Ovary (tissue), 3 donors: ENCODE results near the gene HSFX4.

Source experiments
- CTCF ChIP-seq, 3 donors: fragments of 450-650 bp in 2 of 3; fragments of 200-600 bp in 1 of 3; IDR thresholded peaks; one replicate each; pipeline versions ENCODE4 v1.5.1 to v1.8.0; 2016 to 2022; ENCODE audit warnings: antibody characterized with exemption in 3 of 3, mild to moderate bottlenecking in 1 of 3
- POLR2A ChIP-seq: fragments of 450-650 bp; IDR thresholded peaks from one replicate; pipeline ENCODE4 v1.6.1; 2017; ENCODE audit warnings: antibody characterized with exemption, mild to moderate bottlenecking, moderate library complexity
- donor health status: DM: no; HTN: no; CAD: no.

DNA sequence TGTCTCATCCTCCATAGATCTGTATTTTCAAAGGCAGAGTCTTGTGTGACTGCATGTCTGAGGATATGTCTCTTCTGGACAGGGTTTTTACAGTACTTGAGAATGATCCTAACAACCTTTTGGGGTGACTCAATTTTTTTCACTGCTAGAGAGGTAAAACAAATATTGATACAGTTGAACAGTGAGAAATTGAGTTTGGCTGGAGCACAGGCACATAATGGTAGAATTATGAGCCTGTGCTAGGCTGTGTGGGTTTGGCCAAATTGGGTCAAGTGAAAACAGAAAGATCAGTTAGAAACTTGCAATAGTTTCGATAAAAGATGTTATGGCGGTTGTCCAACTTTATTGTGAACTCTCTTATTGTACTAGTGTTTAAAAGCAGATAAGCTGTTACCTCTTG, 32.2 kb downstream of the HSFX4 start:
- TF ChIP-seq POLR2A (no peak), CTCF (IDR thresholded peaks at IDR 0.05) (no peak)
